Activated CD4-positive, CD25-positive, alpha-beta regulatory T cell treated with anti-CD3 and anti-CD28 coated beads, Interleukin-2, amount 50 U/mL, for 16 hours (primary cell): ENCODE data around the gene FES.
A peak's percentile ranks its signal among the peaks of the same experiment; 100 is the strongest.
"Not testable (repeated sequence)": the region's sequence is repeated elsewhere in the genome, so short reads cannot be mapped to it uniquely, and the experiment has no call there.

Source experiments
- DNase-seq: peaks from one replicate; pipeline ENCODE4 v3.0.0-alpha.2; 2020; ENCODE audit warnings: low read depth, low spot score

Gene FES

DNA sequence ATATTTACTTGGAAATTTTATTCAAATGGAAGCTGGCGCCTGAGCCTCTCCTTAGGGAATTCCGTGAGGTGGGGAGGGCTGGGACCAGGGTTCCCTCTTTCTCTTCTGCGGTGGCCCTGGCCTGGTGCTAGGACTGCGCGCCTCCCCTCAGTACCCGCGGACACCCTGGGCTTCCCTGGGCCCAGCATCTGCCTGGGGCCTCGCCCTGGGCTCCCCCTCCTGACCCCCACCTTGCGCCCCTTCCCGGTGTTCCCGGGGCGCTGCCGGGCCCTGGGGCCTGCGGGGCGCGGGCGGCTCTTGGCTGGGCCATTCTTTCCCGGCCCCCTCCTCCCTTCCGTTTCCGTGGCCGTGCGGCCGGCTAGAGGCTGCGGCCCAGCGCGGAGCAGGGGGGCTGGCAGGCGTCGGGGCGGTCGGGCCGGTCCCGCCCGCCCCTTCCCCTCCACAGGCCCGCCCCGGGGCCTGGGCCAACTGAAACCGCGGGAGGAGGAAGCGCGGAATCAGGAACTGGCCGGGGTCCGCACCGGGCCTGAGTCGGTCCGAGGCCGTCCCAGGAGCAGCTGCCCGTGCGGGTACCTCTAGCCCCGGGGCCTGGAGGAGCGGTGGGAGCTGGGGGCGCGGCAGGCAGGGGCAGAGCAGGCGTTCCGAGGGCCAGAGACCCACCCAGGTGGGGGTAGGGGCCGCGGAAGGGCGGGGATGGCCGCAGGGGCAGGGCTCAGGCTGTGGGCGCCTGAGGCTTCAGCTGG is at the start of gene FES:
Gene FES (plus strand): TSS at position 529 of the 743 bp plus-strand sequence. CDS start 542 bp downstream, outside the sequence.
- no peak for DNase-seq

DNA sequence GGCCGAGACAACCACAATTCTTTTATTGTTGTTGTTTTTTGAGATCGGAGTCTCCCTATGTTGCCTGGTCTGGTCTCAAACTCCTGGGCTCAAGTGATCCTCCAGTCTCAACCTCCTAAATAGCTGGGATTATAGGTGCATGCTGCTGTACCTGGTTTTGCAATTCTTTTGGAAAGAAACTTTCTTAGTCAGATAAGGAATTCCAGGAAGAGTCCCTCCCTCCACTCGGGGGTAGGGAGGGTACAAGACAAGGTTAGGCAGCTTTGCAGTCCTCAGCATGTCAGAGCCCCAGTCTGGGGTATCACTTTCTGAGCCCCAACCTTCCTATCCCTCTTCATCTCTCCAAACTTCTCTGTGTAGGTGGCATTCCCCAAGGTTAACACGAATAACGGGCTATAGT is 49.7 kb upstream of the FES start:
- DNase-seq = no peak

DNA sequence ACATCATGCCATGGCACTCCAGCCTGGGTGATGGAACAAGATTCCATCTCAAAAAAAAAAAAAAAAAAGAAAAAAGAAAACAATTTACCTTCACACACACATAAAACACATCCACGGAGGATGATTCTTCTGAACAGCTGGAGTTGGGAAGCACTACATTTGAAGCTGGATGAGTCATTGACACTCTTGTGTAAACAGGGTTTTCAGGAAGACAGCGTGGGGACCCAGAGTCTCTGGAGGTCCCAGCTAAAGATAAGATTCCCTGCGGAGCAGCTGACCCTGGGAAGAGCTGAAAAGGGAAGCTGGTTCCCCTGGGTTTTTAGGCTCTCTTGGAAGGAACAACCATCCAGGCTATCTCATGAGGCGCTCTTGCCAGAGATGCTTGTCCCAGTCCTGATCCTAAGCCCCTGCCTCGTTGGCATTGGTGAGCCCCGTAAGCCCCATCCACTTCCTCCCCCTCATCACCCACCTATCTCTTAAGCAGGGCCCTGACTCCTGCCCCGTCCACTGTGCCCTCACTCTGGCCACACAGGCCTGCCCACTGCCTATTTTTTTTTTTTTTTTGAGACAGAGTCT is 47.9 kb upstream of the FES start:
- no peak for DNase-seq

DNA sequence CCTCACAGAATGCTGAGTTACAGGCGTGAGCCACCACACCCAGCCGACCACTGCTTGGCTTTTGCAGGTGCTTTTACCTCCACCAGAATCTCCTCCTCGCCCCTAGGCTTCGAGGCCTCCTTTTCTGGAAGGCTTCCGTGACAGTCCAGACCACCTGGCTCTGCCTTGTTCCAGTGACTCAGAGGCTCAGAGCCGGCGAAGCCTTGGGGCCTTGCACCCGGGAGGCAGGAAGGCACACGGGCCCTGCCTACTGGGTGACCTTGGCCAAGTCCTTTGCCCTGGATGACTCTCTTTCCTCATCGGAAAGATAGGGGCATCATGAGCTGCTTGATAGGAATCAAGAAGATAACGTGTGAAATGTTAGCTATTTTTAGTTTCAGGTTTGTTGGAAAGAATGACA is 47.2 kb upstream of the FES start:
- DNase-seq = no peak

DNA sequence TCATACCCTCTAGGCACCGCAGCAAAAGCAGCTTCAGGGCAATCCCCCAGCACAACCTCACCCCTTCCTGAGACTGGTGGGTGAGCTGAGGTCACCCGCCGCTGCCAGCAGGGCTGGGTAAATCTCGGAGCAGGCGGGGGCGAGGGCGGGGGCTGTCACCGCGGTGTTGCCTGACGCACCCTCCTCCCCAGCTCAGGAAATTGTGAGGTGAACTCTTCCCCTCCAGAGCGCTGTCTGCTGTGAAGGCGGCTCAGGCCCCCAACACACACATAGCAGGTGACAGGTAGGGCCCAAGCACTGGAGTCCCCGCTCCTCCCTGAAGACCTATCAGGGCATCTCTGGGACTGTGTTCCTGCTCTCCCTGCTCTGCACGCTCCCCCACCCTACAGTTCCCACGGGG is 46.2 kb upstream of the FES start:
- DNase-seq = peak; percentile 59

DNA sequence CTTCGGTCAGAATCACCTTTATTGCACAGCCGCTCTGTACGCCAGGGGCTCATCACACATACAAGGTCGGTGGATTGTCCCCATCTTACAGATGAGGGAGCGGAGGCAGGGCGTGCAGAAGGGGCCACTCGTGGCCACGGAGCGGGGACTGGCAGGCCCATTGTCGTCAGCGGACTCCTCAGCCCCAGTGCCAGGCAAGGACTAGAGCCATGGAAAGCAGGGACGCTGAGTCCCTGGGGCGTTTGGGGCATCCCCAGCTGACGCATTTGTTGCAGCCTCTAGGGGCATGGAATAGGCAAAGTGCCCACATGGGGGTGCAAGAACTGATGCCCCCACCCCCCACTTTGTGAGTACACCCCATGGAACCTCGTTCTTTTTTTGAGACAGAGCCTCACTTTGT is 45.8 kb upstream of the FES start:
- no peak for DNase-seq

DNA sequence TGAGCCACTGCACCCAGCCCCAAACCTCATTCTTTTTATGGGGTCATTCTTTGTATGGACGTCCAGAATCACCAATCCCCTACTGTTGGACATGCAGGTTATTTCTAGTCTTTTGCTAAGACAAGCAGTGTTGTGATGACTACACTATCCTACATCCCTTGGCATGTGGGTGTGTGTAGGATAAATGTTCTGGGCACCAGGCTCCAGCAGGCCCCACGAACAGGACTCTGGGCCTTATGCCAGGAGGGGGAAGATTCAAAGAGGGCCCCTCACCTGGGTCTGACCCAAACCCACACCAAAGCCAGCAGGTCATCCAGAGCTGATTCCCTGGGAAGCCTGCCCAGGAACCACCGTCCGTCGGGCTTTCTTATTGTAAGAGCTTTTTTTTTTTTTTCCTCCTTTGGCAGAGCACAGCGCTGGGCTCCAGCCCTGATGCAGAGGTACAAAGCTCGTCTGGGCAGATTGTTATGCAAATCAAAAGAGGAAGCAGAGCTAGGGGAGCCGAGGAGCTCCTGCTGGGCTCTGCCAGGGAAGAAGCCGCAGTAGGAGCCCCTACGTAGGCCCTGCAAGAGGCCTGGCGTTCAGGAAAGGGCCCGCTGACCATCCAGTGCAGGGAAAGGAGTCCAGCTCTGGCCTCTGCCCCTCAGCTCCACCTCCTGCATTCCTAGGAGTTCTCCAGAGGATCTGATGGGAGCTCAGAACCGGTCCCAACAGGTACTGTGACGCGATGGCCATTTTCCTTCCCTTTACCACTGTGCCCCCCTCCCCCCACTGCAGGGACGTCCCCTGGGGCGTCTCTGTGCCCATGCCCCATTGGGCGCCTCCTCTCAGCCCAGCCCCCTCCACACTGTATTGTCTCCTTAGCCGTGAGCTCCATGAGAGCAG is 44.9 kb upstream of the FES start:
- DNase-seq = no peak

DNA sequence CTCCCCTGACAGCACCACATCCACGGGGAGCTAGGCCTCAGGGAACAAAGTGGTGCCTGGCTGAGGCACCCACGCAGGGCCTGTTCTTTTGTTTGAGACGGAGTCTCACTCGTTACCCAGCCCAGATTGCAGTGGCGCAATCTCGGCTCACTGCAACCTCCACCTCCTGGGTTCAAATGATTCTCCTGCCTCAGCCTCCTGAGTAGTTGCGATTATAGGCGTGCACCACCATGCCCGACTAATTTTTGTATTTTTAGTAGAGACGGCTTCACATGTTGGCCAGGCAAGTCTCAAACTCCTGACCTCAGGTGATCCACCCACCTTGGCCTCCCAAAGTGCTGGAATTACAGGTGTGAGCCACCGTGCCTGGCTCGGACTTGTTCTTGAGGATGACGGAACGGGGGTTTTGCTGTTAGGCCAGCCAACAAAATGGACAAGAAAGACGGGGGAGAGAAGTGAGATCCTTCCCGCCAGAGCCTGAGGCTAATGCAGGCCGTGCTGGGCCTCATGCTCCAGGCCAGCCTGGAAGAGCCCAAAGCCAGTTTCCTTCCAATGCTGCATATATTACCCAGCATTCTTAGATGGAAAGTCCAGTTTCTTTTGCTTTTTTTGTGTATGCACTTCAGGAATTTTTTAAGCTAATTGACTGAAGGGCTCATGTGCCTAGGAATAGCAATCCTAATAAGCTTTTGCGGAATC is 44.0 kb upstream of the FES start:
- no peak for DNase-seq

DNA sequence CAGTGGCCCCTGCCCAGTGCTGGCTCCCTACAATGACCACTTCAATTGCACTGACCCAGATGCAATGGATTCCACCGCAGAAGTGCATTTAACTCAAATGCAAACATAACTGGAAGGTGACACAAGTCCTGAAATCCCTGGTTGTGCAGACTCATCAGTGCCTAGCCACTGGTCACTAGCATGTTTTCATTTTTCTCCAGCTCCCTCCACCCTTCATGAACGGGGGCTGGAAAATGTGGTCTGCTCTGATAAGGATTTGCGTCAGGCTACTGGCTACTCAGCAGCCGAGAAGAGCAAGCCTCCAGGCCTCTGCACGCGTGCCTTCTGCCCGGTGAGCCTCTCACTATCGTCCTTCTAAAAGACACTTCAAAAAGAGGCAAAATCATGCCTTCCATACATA is 43.4 kb upstream of the FES start:
- DNase-seq = no peak

DNA sequence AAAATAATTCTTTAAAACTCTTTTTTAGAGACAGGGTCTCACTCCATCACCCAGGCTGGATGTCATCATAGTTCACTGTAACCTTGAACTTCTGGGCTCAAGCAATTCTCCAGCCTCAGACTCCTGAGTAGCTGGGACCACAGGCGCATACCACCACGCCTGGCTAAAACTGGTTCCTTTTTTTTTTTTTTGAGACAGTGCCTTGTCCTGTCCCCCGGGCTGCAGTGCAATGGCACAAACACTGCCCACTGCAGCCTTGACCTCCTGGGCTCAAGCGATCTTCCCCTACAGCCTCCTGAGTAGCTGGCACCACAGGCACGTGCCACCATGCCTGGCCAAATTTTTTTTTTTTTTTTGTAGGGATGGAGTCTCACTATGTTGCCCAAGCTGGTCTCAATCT is 39.6 kb upstream of the FES start:
- DNase-seq = no peak

DNA sequence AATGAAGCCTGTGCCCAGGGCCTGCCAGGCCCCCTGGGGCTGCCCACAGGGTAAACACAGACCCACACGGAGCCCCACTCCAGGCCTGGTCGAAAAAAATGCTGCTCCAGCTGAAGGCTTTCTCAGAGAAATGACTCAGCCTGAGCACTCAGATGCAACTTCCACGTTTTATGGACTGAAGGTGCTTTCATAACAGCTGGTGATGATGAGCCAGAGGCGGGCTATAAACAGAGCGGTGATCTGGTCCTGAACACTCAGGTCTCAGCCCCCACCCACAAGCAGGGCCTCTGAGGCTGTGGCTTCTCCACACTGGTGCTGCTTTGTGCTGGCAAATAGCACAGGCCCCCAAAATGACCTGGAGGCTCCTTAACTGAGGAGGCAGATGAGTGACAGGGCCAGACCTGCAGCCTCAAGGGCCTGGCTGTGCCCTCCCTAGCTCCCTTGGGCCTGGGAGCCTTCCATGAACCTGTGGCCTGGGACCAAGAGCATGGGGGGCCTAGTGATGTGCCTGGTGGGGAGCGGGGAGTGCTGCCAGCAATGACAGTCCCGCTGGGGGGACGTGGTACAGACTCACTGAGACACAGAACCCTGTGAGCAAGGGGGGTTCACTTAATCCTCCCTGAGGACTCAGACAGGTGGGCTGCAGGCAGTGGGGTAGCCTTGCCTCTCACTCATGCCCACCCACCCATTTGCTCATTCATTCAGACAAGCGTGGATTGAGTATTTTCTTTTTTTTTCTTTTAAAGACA is 38.9 kb upstream of the FES start:
- DNase-seq = no peak

DNA sequence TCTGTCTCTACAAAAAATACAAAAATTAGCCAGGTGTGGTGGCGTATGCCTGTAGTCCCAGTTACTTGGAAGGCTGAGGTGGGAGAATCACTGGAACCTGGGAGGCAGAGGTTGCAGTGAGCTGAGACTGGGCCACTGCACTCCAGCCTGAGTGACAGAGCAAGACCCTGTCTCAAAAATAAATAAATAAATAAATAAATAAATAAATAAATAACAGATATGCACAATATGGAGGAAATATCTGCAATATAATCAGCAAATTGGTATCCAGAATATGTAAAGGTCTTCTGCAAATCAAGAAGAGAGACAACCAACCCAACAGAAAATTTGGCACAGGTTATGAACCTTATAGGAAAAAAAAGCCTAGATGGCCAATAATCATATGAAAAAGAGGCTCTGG is 34.9 kb upstream of the FES start:
- not testable (repeated sequence) for DNase-seq

DNA sequence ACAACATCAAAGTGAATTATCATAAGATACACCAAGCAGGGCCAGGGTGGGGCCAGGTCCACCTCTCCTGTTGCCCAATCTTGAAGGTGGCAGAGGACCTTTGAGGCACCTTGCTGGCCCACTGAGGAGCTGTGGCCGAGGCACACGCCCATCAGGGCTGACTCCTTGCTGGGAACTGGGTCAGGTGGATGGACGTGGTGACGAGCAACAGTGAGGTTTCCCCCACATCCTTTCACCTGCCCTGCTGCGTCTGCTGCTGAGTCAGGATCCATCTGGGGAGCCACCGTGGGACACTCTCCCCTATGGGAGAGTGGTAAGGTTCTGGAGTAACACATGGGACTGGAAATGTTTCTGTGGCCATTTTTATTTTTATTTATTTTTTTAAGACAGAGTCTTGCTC is 33.2 kb upstream of the FES start:
- no peak for DNase-seq

DNA sequence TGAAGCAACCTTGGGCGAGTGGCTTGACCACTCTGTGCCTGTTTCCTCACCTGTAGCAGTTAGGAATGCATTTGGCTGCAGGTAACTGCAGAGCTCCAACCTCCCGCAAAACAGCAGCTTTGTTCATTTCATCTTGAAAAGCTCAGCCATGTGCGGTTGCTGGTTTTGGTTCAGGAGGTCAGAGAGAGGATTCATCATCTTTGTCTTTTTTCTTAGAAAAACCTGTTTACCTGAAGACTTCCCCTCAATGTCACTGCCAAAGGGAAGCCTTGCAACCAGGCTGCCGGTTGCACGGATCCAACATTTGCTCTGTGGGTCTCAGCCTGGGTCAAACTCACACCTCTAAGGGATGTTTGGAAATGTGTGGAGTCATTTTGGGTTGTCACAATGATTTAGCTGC is 32.4 kb upstream of the FES start:
- DNase-seq = no peak

DNA sequence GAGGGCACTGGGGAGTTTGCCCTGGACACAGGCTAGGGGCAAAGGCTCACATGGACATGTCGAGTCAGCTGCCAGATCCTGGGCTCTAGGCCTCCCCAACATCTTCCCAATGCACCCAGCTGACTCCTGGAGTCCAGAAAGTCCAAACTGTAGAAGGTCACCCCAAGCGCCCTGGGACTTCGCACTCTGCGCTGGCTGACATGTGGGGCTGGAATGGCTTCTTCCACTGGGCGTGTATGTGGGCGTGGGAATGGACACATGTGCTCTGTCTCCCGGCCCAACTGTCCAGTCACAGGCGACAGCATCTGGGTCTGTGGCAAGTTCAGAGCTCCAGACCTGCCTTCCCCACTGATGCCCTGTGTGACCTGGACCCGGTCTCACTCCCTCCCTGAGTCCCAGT is 29.2 kb upstream of the FES start:
- no peak for DNase-seq

DNA sequence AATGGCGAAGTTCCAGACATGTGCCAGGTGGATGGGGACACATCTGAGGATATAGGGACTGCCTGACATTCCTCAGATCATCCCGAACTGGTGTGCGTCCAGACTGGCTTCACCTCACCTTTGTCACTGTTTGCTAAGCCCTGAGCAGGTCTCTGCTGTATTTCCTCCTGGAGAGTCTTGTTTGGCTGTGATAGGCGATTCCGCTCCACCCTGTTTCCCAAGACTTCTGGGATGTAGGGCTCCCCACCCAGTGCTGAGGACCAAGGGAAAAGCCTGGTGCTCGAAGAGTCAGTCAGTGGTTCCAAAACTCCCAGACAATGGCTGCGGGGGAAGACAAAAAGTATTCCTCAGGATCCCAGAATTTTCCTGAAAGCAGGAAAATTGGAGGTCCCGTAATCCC is 27.0 kb upstream of the FES start:
- DNase-seq = no peak

DNA sequence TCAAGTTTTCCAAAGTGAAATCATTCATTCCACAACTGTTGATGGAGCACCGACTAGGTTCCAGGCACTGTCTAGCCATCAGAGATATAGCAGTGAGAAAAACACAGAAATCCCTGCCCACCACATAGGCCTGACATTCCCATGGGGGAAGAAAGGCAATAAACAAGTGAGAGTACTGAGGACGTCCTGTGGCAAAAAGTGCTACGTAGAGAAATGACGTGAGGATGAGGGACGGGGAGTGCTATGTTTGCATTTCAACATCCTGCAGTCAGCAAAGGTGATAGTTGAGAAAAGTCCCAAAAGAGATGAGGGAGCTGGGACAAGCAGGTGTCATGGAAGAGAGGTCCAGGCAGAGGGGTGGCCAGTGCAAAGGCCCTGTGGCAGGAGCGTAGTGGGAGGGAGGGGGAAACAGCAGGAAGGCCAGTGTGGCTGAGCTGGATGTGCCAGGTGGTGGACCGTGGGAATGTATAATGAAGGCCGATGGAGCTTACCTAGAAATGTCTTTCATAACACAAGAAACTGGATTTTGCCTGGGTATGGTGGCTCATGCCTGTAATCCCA is 26.3 kb upstream of the FES start:
- DNase-seq = no peak

DNA sequence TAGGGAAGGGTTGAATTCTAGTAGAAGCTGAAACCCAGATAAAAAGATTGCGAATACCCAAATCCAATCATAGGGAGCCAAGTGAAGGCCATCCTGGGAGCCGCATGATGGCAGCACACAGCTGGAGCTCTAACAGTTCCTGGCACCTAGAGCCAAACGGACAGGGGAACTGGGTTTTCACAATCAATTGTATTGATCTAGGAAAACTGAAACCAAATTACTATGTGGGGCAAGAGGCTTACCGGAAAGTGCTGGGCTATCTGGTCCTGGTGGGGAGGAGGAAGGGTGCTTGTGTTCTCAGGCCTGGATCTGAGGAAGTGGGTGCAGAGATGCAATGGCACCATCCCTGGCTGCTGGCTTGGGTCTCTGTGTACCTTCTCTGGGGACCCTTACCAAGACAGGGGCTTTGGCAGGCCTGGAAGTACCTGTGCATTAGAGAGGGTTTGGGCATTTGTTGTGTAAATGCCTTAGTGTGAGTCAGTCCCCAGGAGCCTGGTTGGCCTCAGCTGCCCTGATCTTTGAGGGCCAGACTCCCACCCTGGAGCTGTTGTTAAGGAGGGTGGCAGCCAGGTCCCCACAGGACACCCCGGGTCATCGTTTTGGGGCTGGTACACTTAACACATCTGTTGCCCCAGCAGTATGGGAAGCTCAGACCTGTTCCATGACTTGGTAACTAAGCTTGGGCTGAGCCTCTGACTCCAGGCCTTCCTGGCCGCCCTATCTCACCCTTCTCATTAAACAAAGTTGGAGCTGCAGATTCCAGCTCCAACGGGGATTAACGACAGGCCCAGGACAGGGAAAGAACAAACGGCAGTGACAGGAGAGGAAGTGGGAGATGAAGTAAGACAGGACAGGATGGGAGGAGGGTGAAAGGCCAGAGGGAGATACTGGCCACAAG is 24.8 kb upstream of the FES start:
- DNase-seq = no peak

DNA sequence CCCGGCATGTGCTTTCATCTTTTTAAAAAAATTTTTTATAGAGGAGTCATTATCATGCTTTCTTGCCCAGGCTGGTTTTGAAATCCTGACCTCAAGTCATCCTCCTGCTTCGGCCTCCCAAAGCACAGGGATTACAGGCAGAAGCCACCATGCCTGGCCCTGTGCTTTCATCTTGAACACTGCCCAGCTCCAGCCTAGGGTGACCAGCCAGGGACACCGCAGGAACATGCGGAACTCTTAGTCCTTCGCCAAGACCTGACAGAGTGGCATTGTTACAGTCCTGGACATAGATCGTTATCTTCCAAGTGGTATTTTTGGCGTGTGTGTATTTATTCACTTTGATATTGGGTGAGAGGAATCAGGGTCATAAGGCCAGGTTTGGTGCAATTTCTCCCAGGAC is 23.9 kb upstream of the FES start:
- DNase-seq = no peak
